Hepatic stellate cell (primary cell): ENCODE data around the gene TMEM61.

ENCODE experiments used
- DNase-seq: peaks from one replicate; pipeline ENCODE4 v3.0.0; 2011; ENCODE audit warnings: low spot score

Gene TMEM61

GRCh38 chr1:55039342-55040082, 59.1 kb downstream of the TMEM61 start, which contains the start of gene PCSK9:
PCSK9 (plus strand) TSS chr1:55039548; CDS start chr1:55039838, 290 bp downstream.
- DNase-seq: no peak

- DNase-seq: no peak
These were observed 59.9 kb downstream of the TMEM61 start for GRCh38 chr1:55040083-55040932.

- DNase-seq: no peak
These were observed 60.6 kb downstream of the TMEM61 start for GRCh38 chr1:55040933-55041494.

GRCh38 chr1:55041613-55042012, 61.2 kb downstream of the TMEM61 start:
- DNase-seq: no peak
